ENCODE measurements around the gene PCYT2. TPM values are rescaled to one million over a fixed set of nuclear protein-coding genes. Genes with fewer than 3 reads are reported as not detected.

The PCYT2 gene
- total and polyA plus RNA-seq, 9 of the 15 experiments (the other 6 are each of a cell fraction or from before 2014, with no cell fraction given): 0.92 to 134 (median 82.5) TPM

DNA sequence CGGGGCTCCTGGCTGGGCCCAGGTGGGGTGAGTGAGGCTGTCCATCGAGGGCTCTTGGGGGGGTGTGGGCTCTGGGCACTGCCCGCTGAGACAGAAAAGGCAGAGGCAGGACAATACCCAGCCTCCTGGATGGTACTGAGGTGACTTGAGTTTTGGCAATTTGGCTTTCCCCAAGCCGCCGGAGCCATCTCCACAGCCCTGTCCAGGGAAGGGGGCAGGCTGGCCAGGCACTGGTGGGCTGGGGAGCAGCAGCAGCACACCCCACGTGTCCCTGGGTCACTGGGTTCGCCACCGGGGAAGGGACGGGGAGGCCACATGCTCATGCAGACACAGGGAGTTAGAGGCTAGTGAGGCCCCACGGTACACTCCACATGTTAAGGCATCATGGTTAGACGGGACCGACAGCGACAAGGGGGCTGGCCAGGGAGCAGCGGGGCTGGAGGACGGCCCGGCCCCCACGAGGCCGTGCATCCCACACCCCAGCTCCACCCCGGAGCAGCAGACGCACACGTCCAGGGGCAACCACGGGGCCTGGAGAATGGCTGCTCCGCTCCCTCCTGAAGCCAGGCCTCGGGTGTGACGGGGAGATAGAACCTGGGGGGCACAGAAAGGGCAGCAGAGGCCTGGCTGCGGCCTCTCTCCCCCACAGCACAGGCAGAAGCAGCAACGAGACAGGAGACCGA, 43.1 kb downstream of the PCYT2 start (continued):
- TF ChIP-seq, protein P1, sequence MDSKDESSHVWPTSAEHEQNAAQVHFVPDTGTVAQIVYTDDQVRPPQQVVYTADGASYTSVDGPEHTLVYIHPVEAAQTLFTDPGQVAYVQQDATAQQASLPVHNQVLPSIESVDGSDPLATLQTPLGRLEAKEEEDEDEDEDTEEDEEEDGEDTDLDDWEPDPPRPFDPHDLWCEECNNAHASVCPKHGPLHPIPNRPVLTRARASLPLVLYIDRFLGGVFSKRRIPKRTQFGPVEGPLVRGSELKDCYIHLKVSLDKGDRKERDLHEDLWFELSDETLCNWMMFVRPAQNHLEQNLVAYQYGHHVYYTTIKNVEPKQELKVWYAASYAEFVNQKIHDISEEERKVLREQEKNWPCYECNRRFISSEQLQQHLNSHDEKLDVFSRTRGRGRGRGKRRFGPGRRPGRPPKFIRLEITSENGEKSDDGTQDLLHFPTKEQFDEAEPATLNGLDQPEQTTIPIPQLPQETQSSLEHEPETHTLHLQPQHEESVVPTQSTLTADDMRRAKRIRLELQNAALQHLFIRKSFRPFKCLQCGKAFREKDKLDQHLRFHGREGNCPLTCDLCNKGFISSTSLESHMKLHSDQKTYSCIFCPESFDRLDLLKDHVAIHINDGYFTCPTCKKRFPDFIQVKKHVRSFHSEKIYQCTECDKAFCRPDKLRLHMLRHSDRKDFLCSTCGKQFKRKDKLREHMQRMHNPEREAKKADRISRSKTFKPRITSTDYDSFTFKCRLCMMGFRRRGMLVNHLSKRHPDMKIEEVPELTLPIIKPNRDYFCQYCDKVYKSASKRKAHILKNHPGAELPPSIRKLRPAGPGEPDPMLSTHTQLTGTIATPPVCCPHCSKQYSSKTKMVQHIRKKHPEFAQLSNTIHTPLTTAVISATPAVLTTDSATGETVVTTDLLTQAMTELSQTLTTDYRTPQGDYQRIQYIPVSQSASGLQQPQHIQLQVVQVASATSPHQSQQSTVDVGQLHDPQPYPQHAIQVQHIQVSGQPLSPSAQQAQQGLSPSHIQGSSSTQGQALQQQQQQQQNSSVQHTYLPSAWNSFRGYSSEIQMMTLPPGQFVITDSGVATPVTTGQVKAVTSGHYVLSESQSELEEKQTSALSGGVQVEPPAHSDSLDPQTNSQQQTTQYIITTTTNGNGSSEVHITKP (IDR thresholded peaks at IDR 0.05; ENCODE audit: partially characterized antibody): no peak
- no peak for TF ChIP-seq PCBP2 (IDR thresholded peaks at IDR 0.05; ENCODE audit: low read depth, low read length, poor library complexity, severe bottlenecking)
- TF ChIP-seq TRIM24 (IDR thresholded peaks at IDR 0.05): peak in 1 of 2 experiments; percentile 40; a peak in 1 of 4 replicates
- TF ChIP-seq ZNF3 (CRISPR knock-in tag; IDR thresholded peaks at IDR 0.05): no peak
- TF ChIP-seq, protein P2, sequence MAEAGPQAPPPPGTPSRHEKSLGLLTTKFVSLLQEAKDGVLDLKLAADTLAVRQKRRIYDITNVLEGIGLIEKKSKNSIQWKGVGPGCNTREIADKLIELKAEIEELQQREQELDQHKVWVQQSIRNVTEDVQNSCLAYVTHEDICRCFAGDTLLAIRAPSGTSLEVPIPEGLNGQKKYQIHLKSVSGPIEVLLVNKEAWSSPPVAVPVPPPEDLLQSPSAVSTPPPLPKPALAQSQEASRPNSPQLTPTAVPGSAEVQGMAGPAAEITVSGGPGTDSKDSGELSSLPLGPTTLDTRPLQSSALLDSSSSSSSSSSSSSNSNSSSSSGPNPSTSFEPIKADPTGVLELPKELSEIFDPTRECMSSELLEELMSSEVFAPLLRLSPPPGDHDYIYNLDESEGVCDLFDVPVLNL (CRISPR knock-in tag; IDR thresholded peaks at IDR 0.05; ENCODE audit: low read depth): 0 out of 2 replicates have a peak, but pooled peaks have one; percentile 19
- TF ChIP-seq, protein P3, sequence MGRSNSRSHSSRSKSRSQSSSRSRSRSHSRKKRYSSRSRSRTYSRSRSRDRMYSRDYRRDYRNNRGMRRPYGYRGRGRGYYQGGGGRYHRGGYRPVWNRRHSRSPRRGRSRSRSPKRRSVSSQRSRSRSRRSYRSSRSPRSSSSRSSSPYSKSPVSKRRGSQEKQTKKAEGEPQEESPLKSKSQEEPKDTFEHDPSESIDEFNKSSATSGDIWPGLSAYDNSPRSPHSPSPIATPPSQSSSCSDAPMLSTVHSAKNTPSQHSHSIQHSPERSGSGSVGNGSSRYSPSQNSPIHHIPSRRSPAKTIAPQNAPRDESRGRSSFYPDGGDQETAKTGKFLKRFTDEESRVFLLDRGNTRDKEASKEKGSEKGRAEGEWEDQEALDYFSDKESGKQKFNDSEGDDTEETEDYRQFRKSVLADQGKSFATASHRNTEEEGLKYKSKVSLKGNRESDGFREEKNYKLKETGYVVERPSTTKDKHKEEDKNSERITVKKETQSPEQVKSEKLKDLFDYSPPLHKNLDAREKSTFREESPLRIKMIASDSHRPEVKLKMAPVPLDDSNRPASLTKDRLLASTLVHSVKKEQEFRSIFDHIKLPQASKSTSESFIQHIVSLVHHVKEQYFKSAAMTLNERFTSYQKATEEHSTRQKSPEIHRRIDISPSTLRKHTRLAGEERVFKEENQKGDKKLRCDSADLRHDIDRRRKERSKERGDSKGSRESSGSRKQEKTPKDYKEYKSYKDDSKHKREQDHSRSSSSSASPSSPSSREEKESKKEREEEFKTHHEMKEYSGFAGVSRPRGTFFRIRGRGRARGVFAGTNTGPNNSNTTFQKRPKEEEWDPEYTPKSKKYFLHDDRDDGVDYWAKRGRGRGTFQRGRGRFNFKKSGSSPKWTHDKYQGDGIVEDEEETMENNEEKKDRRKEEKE (IDR thresholded peaks at IDR 0.05; ENCODE audit: borderline replicate concordance in 1 of 2, control insufficient read depth in 1 of 2, low read depth in 2 of 2, low read length in 1 of 2): no peak
- no peak for TF ChIP-seq FOXK2 (conservative IDR thresholded peaks at IDR 0.05 in 1 of 2, IDR thresholded peaks at IDR 0.05 in 1 of 2; ENCODE audit: low read depth in 2 of 2)
- TF ChIP-seq, protein P4, sequence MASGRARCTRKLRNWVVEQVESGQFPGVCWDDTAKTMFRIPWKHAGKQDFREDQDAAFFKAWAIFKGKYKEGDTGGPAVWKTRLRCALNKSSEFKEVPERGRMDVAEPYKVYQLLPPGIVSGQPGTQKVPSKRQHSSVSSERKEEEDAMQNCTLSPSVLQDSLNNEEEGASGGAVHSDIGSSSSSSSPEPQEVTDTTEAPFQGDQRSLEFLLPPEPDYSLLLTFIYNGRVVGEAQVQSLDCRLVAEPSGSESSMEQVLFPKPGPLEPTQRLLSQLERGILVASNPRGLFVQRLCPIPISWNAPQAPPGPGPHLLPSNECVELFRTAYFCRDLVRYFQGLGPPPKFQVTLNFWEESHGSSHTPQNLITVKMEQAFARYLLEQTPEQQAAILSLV (tag; IDR thresholded peaks at IDR 0.05): no peak
- 0 out of 2 replicates have a peak, but pooled peaks have one; percentile 30 for TF ChIP-seq ZNF134 (CRISPR knock-in tag; conservative IDR thresholded peaks at IDR 0.05)
- TF ChIP-seq SMAD4 (CRISPR knock-in tag; conservative IDR thresholded peaks at IDR 0.05): peak; percentile 36
- TF ChIP-seq, protein P5, sequence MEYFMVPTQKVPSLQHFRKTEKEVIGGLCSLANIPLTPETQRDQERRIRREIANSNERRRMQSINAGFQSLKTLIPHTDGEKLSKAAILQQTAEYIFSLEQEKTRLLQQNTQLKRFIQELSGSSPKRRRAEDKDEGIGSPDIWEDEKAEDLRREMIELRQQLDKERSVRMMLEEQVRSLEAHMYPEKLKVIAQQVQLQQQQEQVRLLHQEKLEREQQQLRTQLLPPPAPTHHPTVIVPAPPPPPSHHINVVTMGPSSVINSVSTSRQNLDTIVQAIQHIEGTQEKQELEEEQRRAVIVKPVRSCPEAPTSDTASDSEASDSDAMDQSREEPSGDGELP (CRISPR knock-in tag; IDR thresholded peaks at IDR 0.05; ENCODE audit: borderline replicate concordance): peak; percentile 23; the same call in 1 of the 2 replicates
- no peak for TF ChIP-seq MCM3 (IDR thresholded peaks at IDR 0.05)
- TF ChIP-seq TAL1 (IDR thresholded peaks at IDR 0.05): peak; percentile 30; the same call in 1 of the 2 replicates
- TF ChIP-seq EP300 (IDR thresholded peaks at IDR 0.05; ENCODE audit: low read length): peak; percentile 5; the same call in 1 of the 2 replicates
- TF ChIP-seq ZNF263 (CRISPR knock-in tag; IDR thresholded peaks at IDR 0.05; ENCODE audit: borderline replicate concordance): peak; percentile 34; the same call in 1 of the 2 replicates
